HCT116 (cell line): ENCODE measurements around the gene INSIG2. TPM values are rescaled to one million over a fixed set of nuclear protein-coding genes. Genes with fewer than 3 reads are reported as not detected.

Source experiments
- ATAC-seq: fragments of 200-7000 bp; cut with Tn5 transposase; 2 replicates; pipeline ENCODE4 v1.9.1; 2020; ENCODE audit warnings: mild to moderate bottlenecking, moderate library complexity
- BruUV-seq: library from RNA; stranded (reverse); fragments of 400-500 nt; replicated peaks from 2 replicates; lab custom pipeline; 2021; lab: Mats Ljungman, UMichigan
- CTCF ChIA-PET: fragments of 300-600 bp; sonication (Branson Sonifier 250); formaldehyde crosslinking; loops from one replicate; lab custom pipeline; 2021; ENCODE audit warnings: antibody characterized with exemption; lab: Charles Lee
- POLR2A ChIA-PET: fragments of 300-600, 350-600 bp; sonication (Branson Sonifier 250); formaldehyde crosslinking; loops from one replicate; lab custom pipeline; 2021; ENCODE audit warnings: antibody characterized with exemption; lab: Charles Lee
- RAD21 ChIA-PET, 2 experiments: fragments of 300-600 bp; sonication (Branson Sonifier 250); formaldehyde crosslinking; loops; one replicate each; lab custom pipeline; 2023; ENCODE audit warnings: low total read pairs in 2 of 2; ENCODE audit not compliant: uncharacterized antibody in 2 of 2, unreplicated experiment in 2 of 2, low non-redundant PET in 1 of 2; lab: Charles Lee
- DNase-seq: peaks from one replicate; pipeline ENCODE4 v3.0.0-alpha.2; 2010; ENCODE audit warnings: low read depth, low spot score
- H2AFZ ChIP-seq: fragments of 200-600 bp; shearing (Covaris generic), sonication (generic); 2 replicates; pipeline ENCODE4 v1.6.1; 2017; ENCODE audit warnings: low read depth, mixed run types, mixed read lengths, antibody characterized with exemption, low read length; ENCODE audit not compliant: poor library complexity, severe bottlenecking
- H3K27ac ChIP-seq: 2 replicates; pipeline ENCODE4 v1.5.1; 2012; ENCODE audit warnings: low read depth, low read length
- H3K27me3 ChIP-seq: fragments of 200-600 bp; sonication (generic); 2 replicates; pipeline ENCODE4 v1.6.1; 2016; ENCODE audit warnings: mixed run types, low read length, mixed read lengths; ENCODE audit not compliant: insufficient read depth
- H3K36me3 ChIP-seq, 2 experiments: fragments of 200-500 bp in 1 of 2; fragments of 200-600 bp in 1 of 2; sonication (Bioruptor generic) in 1 of 2; sonication (generic) in 1 of 2; 2 replicates each; pipeline versions ENCODE4 v1.5.1 to v1.6.1; 2014 to 2016; ENCODE audit warnings: low read length in 2 of 2, inconsistent platforms in 1 of 2, mixed read lengths in 1 of 2, mixed run types in 1 of 2; ENCODE audit not compliant: insufficient read depth in 2 of 2, control insufficient read depth in 1 of 2
- H3K4me1 ChIP-seq, 2 experiments: fragments of 200-600 bp in 1 of 2; sonication (generic) in 1 of 2; 2 replicates each; pipeline versions ENCODE4 v1.5.1 to v1.6.1; 2012 to 2017; ENCODE audit warnings: low read length in 2 of 2, inconsistent platforms in 1 of 2, mild to moderate bottlenecking in 1 of 2, mixed read lengths in 1 of 2, mixed run types in 1 of 2, moderate library complexity in 1 of 2; ENCODE audit not compliant: insufficient read depth in 2 of 2, control insufficient read depth in 1 of 2
- H3K4me2 ChIP-seq: fragments of 200-600 bp; sonication (generic); 2 replicates; pipeline ENCODE4 v1.6.1; 2017; ENCODE audit warnings: mixed run types, low read length, mixed read lengths
- H3K4me3 ChIP-seq, 2 experiments: fragments of 200-600 bp in 1 of 2; sonication (generic) in 1 of 2; replicated peaks in 1 of 2; 2 replicates each; pipeline ENCODE4 v1.5.1; 2011 to 2016; ENCODE audit warnings: low read length in 2 of 2, control low read depth in 1 of 2, low read depth in 1 of 2, mild to moderate bottlenecking in 1 of 2, mixed read lengths in 1 of 2, mixed run types in 1 of 2
- H3K79me2 ChIP-seq: fragments of 200-600 bp; sonication (generic); 2 replicates; pipeline ENCODE4 v1.6.1; 2017; ENCODE audit warnings: mild to moderate bottlenecking, mixed run types, low read length, moderate library complexity, mixed read lengths; ENCODE audit not compliant: insufficient read depth
- H3K9ac ChIP-seq: fragments of 200-600 bp; sonication (generic); 2 replicates; pipeline ENCODE4 v1.6.1; 2016; ENCODE audit warnings: low read length, mixed read lengths
- H3K9me2 ChIP-seq: fragments of 200-600 bp; sonication (generic), shearing (Covaris generic); 2 replicates; pipeline ENCODE4 v1.6.1; 2017; ENCODE audit warnings: mixed run types, mild to moderate bottlenecking, moderate library complexity; ENCODE audit not compliant: insufficient read depth
- H3K9me3 ChIP-seq, 2 experiments: fragments of 200-500 bp in 1 of 2; fragments of 200-600 bp in 1 of 2; sonication (Bioruptor generic) in 1 of 2; sonication (generic) in 1 of 2; 2 replicates each; pipeline ENCODE4 v1.6.1; 2014 to 2017; ENCODE audit warnings: low read length in 2 of 2, mixed read lengths in 2 of 2, inconsistent platforms in 1 of 2, low read depth in 1 of 2, mild to moderate bottlenecking in 1 of 2, mixed run types in 1 of 2, moderate library complexity in 1 of 2; ENCODE audit not compliant: control insufficient read depth in 1 of 2, insufficient read depth in 1 of 2
- H4K20me1 ChIP-seq: fragments of 200-600 bp; sonication (generic), shearing (Covaris generic); 2 replicates; pipeline ENCODE4 v1.6.1; 2017; ENCODE audit warnings: mixed run types, mild to moderate bottlenecking, moderate library complexity; ENCODE audit not compliant: insufficient read depth
- CBX3 ChIP-seq: IDR thresholded peaks from 2 replicates; pipeline ENCODE4 v1.6.1; 2012; ENCODE audit warnings: low read depth
- EGR1 ChIP-seq: IDR thresholded peaks from 2 replicates; pipeline ENCODE4 v1.6.1; 2012; ENCODE audit warnings: low read depth
- ELF1 ChIP-seq: IDR thresholded peaks from 2 replicates; pipeline ENCODE4 v1.6.1; 2012; ENCODE audit warnings: low read depth, borderline replicate concordance
- EZH2 ChIP-seq: fragments of 200-600 bp; sonication (generic); IDR thresholded peaks from 2 replicates; pipeline ENCODE4 v1.6.1; 2017; ENCODE audit warnings: antibody characterized with exemption, mixed run types
- FOSL1 ChIP-seq: IDR thresholded peaks from 2 replicates; pipeline ENCODE4 v1.6.1; 2012; ENCODE audit warnings: low read depth
- JUND ChIP-seq: IDR thresholded peaks from 2 replicates; pipeline ENCODE4 v1.6.1; 2012
- MAX ChIP-seq: IDR thresholded peaks from 2 replicates; pipeline ENCODE4 v1.6.1; 2012
- POLR2A ChIP-seq: IDR thresholded peaks from 2 replicates; pipeline ENCODE4 v1.7.0; 2011; ENCODE audit warnings: borderline replicate concordance; ENCODE audit not compliant: insufficient read depth, insufficient read length; ENCODE audit errors: extremely low read depth
- POLR2AphosphoS5 ChIP-seq: IDR thresholded peaks from 2 replicates; pipeline ENCODE4 v1.6.1; 2011; ENCODE audit warnings: mild to moderate bottlenecking, low read depth, low read length, moderate library complexity
- RAD21 ChIP-seq: IDR thresholded peaks from 2 replicates; pipeline ENCODE4 v1.6.1; 2012; ENCODE audit warnings: low read depth, mild to moderate bottlenecking
- SIN3A ChIP-seq: IDR thresholded peaks from 2 replicates; pipeline ENCODE4 v1.6.1; 2012; ENCODE audit warnings: low read depth
- SP1 ChIP-seq: IDR thresholded peaks from 2 replicates; pipeline ENCODE4 v1.6.1; 2012; ENCODE audit warnings: low read depth
- SRF ChIP-seq: IDR thresholded peaks from 2 replicates; pipeline ENCODE4 v1.6.1; 2012; ENCODE audit warnings: low read depth
- TCF7L2 ChIP-seq: IDR thresholded peaks from 2 replicates; pipeline ENCODE4 v1.7.0; 2011; ENCODE audit warnings: borderline replicate concordance, inconsistent platforms; ENCODE audit not compliant: insufficient read depth, insufficient read length; ENCODE audit errors: extremely low read depth
- YY1 ChIP-seq: IDR thresholded peaks from 2 replicates; pipeline ENCODE4 v1.6.1; 2011; ENCODE audit warnings: low read length, low read depth, moderate library complexity, mild to moderate bottlenecking; ENCODE audit not compliant: insufficient replicate concordance; ENCODE audit errors: extremely low read depth
- ZFX ChIP-seq: fragments of 450-650 bp; IDR thresholded peaks from 2 replicates; pipeline ENCODE4 v1.6.1; 2017
- ZNF274 ChIP-seq: fragments of 200-500 bp; sonication (Bioruptor generic); IDR thresholded peaks from 2 replicates; pipeline ENCODE4 v1.6.1; 2014; ENCODE audit warnings: mild to moderate bottlenecking, low read depth, low read length, inconsistent platforms
- intact Hi-C: fragments of 100-400 bp; cut with micrococcal nuclease; formaldehyde crosslinking; loops from 2 replicates; pipeline ENCODE4 v1.10.0; 2022
- total RNA-seq: library from RNA; stranded (reverse); gene quantifications from one replicate; pipeline ENCODE4 v1.2.1, GENCODE V29; 2021; ENCODE audit not compliant: unreplicated experiment
- TF ChIP-seq, protein P1 (sequence below), 3 experiments: fragments of 200-600 bp in 1 of 3; sonication (generic) in 1 of 3; IDR thresholded peaks in 2 of 3; conservative IDR thresholded peaks in 1 of 3; 2 replicates each; pipeline ENCODE4 v1.5.1; 2012 to 2017; ENCODE audit warnings: low read depth in 2 of 3, low read length in 2 of 3, antibody characterized with exemption in 1 of 3, borderline replicate concordance in 1 of 3, control low read depth in 1 of 3, mild to moderate bottlenecking in 1 of 3, mixed read lengths in 1 of 3, mixed run types in 1 of 3, moderate library complexity in 1 of 3; ENCODE audit not compliant: insufficient read depth in 1 of 3

The INSIG2 gene
- total RNA-seq, 1 experiment from 2014 or later, result 21.8 TPM

- ChIA-PET POLR2A (no interaction called here), CTCF (no interaction called here), RAD21 (no interaction called here)
- intact Hi-C loops, result no loop called here
- Histone ChIP-seq H3K27me3 (no peaks in the 10 kb centered on the region), H3K27ac (no peak overlapping the region), H3K4me1 (peaks cover 0 to 15% of the 10 kb centered on the region in 2 experiments; a peak in 2 of 4 replicates), H3K4me2 (no peak overlapping the region), H3K79me2 (peaks cover 54% of the 10 kb centered on the region), H3K9me2 (no peaks in the 10 kb centered on the region), H3K9ac (no peak overlapping the region), H3K4me3 (no peak overlapping the region), H3K9me3 (no peaks in the 10 kb centered on the region), H3K36me3 (0 out of 4 replicates have a peak, but pooled peaks cover 0 to 4% of the 10 kb centered on the region in 2 experiments), H4K20me1 (no peaks in the 10 kb centered on the region), H2AFZ (no peak overlapping the region)
- no peak for TF ChIP-seq EGR1
- TF ChIP-seq ZFX, result no peak
- no peak for TF ChIP-seq ZNF274
- TF ChIP-seq ELF1, result no peak
- TF ChIP-seq SIN3A, result no peak
- no peak for TF ChIP-seq FOSL1
- no peak for TF ChIP-seq POLR2AphosphoS5
- no peak for TF ChIP-seq CBX3
- no peak for TF ChIP-seq RAD21
- no peak for TF ChIP-seq MAX
- no peak for TF ChIP-seq EZH2
- no peak for TF ChIP-seq SRF
- no peak for TF ChIP-seq JUND
- no peak for TF ChIP-seq SP1
- TF ChIP-seq TCF7L2, result no peak
- TF ChIP-seq, protein P1, sequence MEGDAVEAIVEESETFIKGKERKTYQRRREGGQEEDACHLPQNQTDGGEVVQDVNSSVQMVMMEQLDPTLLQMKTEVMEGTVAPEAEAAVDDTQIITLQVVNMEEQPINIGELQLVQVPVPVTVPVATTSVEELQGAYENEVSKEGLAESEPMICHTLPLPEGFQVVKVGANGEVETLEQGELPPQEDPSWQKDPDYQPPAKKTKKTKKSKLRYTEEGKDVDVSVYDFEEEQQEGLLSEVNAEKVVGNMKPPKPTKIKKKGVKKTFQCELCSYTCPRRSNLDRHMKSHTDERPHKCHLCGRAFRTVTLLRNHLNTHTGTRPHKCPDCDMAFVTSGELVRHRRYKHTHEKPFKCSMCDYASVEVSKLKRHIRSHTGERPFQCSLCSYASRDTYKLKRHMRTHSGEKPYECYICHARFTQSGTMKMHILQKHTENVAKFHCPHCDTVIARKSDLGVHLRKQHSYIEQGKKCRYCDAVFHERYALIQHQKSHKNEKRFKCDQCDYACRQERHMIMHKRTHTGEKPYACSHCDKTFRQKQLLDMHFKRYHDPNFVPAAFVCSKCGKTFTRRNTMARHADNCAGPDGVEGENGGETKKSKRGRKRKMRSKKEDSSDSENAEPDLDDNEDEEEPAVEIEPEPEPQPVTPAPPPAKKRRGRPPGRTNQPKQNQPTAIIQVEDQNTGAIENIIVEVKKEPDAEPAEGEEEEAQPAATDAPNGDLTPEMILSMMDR (IDR thresholded peaks at IDR 0.05 in 2 of 3, conservative IDR thresholded peaks at IDR 0.05 in 1 of 3; ENCODE audit: borderline replicate concordance in 1 of 3, insufficient read depth in 1 of 3, low read depth in 2 of 3, low read length in 2 of 3), result no peak
- no peak for TF ChIP-seq YY1
- no peak for TF ChIP-seq POLR2A
- DNase-seq (no peak), ATAC-seq (no peak)
- no TSS peak for BruUV-seq
Observed at GRCh38 chr2:118098307-118099030, 10.2 kb downstream of the INSIG2 start.
